OCI-LY3 (cell line): Measurements from ENCODE around the gene MATN1.
"Not testable (repeated sequence)": the region's sequence is repeated elsewhere in the genome, so short reads cannot be mapped to it uniquely, and the experiment has no call there.

Experiments
- H2AFZ ChIP-seq: fragments of 200-600, 300-600 bp; shearing (Covaris generic); 2 replicates; pipeline ENCODE4 v1.6.0; 2014; ENCODE audit warnings: antibody characterized with exemption, low read depth, low read length
- H3K27ac ChIP-seq: fragments of 200-600, 300-600 bp; sonication (generic); 2 replicates; pipeline ENCODE4 v1.5.1; 2014; ENCODE audit warnings: mild to moderate bottlenecking, low read length, moderate library complexity, mixed read lengths
- H3K27me3 ChIP-seq: fragments of 200-600, 300-600 bp; sonication (generic); 2 replicates; pipeline ENCODE4 v1.6.1; 2014; ENCODE audit warnings: low read depth, low read length, mixed read lengths
- H3K36me3 ChIP-seq: fragments of 200-600, 300-600 bp; sonication (generic); replicated peaks from 2 replicates; pipeline ENCODE3; 2014; ENCODE audit warnings: low read depth, low read length, mixed read lengths
- H3K4me1 ChIP-seq: fragments of 300-600, 200-600 bp; sonication (generic); 2 replicates; pipeline ENCODE4 v1.6.1; 2014; ENCODE audit warnings: low read length, mixed read lengths
- H3K4me2 ChIP-seq: fragments of 200-600, 300-600 bp; sonication (generic); 2 replicates; pipeline ENCODE4 v1.6.1; 2014; ENCODE audit warnings: low read length, mixed read lengths
- H3K4me3 ChIP-seq: fragments of 300-600, 200-600 bp; sonication (generic); 2 replicates; pipeline ENCODE4 v1.5.1; 2014; ENCODE audit warnings: antibody characterized with exemption, mild to moderate bottlenecking, low read length, moderate library complexity
- H3K79me2 ChIP-seq: fragments of 300-600, 200-600 bp; shearing (Covaris generic); 2 replicates; pipeline ENCODE4 v1.6.1; 2014; ENCODE audit warnings: mild to moderate bottlenecking, low read length, mixed read lengths
- H3K9ac ChIP-seq: fragments of 300-600, 200-600 bp; shearing (Covaris generic); 2 replicates; pipeline ENCODE4 v1.6.0; 2014; ENCODE audit warnings: mild to moderate bottlenecking, low read length, moderate library complexity
- H3K9me3 ChIP-seq: fragments of 200-600, 300-600 bp; shearing (Covaris generic); 2 replicates; pipeline ENCODE4 v1.6.1; 2014; ENCODE audit warnings: low read length, mixed read lengths; ENCODE audit not compliant: insufficient read depth
- H4K20me1 ChIP-seq: fragments of 200-600, 300-600 bp; sonication (generic); 2 replicates; pipeline ENCODE4 v1.6.1; 2016; ENCODE audit warnings: low read length, mixed read lengths; ENCODE audit not compliant: insufficient read depth
- CTCF ChIP-seq: fragments of 200-600, 300-600 bp; sonication (generic); IDR thresholded peaks from 2 replicates; pipeline ENCODE4 v1.5.1; 2014; ENCODE audit warnings: antibody characterized with exemption, low read length, low read depth
- EZH2phosphoT487 ChIP-seq: fragments of 200-600 bp; shearing (Covaris generic); IDR thresholded peaks from 2 replicates; pipeline ENCODE4 v1.6.1; 2018; ENCODE audit warnings: antibody characterized with exemption, mixed run types, low read depth

MATN1 gene

DNA sequence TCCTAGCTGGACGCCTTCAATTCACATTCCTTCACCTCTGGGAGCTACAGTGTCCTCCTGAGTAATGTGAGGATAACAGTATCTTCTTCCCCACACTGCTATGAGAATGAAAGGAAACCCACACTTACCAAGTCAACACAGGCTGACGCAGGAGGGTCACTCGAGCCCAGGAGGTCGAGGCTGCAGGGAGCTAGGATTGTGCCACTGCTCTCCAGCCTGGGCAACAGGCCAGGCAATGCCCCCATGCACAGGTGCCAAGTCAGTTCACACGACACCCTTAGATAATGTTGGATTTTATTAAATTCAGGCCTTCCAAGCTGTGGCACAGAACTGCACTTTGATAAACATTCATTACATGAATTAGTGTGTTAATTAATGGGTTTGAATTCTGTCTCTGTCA, 31.9 kb downstream of the MATN1 start:
- H3K36me3 ChIP-seq = no peaks in the 10 kb centered on the region
- H4K20me1 ChIP-seq = no peaks in the 10 kb centered on the region
- H3K27ac ChIP-seq = no peak overlapping the region
- peaks cover 3% of the 10 kb centered on the region; the same call in 1 of the 2 replicates for H3K4me1 ChIP-seq
- H3K9ac ChIP-seq = no peak overlapping the region
- no peak overlapping the region for H3K4me2 ChIP-seq
- H3K4me3 ChIP-seq = no peak overlapping the region
- no peaks in the 10 kb centered on the region for H3K79me2 ChIP-seq
- no peaks in the 10 kb centered on the region for H3K27me3 ChIP-seq
- H3K9me3 ChIP-seq = no peaks in the 10 kb centered on the region
- TF ChIP-seq EZH2phosphoT487 (no peak), CTCF (no peak)
- no peak overlapping the region for H2AFZ ChIP-seq

- no peaks in the 10 kb centered on the region for H3K27me3 ChIP-seq
- TF ChIP-seq CTCF = no peak
- TF ChIP-seq EZH2phosphoT487 = no peak
- no peaks in the 10 kb centered on the region for H3K36me3 ChIP-seq
- H3K4me1 ChIP-seq = peaks cover 3% of the 10 kb centered on the region; the same call in 1 of the 2 replicates
- H4K20me1 ChIP-seq = no peaks in the 10 kb centered on the region
- no peak overlapping the region for H3K4me2 ChIP-seq
- no peak overlapping the region for H3K4me3 ChIP-seq
- H3K79me2 ChIP-seq = no peaks in the 10 kb centered on the region
- no peaks in the 10 kb centered on the region for H3K9me3 ChIP-seq
- H3K9ac ChIP-seq = no peak overlapping the region
- H3K27ac ChIP-seq = no peak overlapping the region
- no peak overlapping the region for H2AFZ ChIP-seq
Measured at GRCh38 chr1:30689901-30690645, 33.3 kb downstream of the MATN1 start.

DNA sequence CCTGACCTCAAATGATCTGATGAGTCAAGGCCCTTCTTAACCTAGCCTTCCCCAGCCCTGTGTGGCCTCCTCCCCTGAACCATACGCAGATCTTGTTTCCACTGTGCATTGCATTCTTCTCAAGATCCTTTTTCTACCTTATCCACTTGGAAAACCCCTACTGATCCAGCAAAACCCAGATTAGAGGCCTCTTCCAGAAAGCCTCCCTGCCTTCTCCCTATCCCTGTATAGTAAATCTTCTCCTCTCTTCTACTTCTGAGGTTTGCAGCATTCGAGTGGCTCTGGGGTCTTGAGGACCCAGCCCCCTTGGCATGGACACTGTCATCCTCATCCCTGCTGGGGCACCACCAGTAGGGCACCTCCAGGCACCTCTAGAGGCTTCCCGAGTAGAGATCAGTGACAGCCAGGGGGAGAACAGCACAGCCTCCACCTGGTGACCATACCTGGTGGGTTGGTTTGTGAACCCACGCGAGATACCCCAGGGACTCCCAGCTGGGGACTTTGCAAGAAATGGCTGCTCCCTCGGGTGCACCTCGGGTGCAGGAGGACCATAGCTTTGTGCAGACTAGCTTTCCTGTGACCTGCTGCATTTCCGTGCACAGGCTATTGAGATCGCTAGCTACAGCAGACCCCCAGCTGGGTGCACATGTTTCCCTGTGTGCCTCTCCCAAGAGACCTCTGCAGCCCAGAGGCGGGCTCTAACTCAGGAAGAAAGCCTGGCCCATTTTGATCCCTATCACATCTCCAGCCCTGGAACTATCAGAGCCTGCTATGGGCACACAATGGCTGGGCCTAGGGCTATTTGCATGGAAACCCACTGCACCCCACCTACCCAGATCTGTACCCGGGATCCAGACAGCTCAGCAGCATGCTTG, 34.2 kb downstream of the MATN1 start:
- no peaks in the 10 kb centered on the region for H3K27me3 ChIP-seq
- H3K36me3 ChIP-seq = no peaks in the 10 kb centered on the region
- H3K9ac ChIP-seq = no peak overlapping the region
- no peak overlapping the region for H3K4me2 ChIP-seq
- no peaks in the 10 kb centered on the region for H3K79me2 ChIP-seq
- peaks cover 3% of the 10 kb centered on the region; the same call in 1 of the 2 replicates for H3K4me1 ChIP-seq
- H3K27ac ChIP-seq = no peak overlapping the region
- H3K9me3 ChIP-seq = no peaks in the 10 kb centered on the region
- no peak overlapping the region for H3K4me3 ChIP-seq
- no peaks in the 10 kb centered on the region for H4K20me1 ChIP-seq
- TF ChIP-seq EZH2phosphoT487 = no peak
- no peak for TF ChIP-seq CTCF
- H2AFZ ChIP-seq = no peak overlapping the region

GRCh38 chr1:30688516-30688915, 34.9 kb downstream of the MATN1 start:
- H3K4me3 ChIP-seq, H3K36me3 ChIP-seq, H3K4me1 ChIP-seq, H3K79me2 ChIP-seq, H3K27me3 ChIP-seq, H3K9ac ChIP-seq, H3K27ac ChIP-seq, H3K9me3 ChIP-seq, H4K20me1 ChIP-seq, H2AFZ ChIP-seq, H3K4me2 ChIP-seq: not testable (repeated sequence)
